Epithelial cell of proximal tubule (primary cell): ENCODE results near the gene VAC14. TPM values are rescaled to one million over a fixed set of nuclear protein-coding genes. Genes with fewer than 3 reads are reported as not detected.

Experiments used
- DNase-seq: peaks from one replicate; pipeline ENCODE4 v3.0.0-alpha.2; 2011; ENCODE audit warnings: low read depth
- H3K4me3 ChIP-seq: 2 replicates; pipeline ENCODE4 v1.5.1; 2011; ENCODE audit warnings: low read depth, mild to moderate bottlenecking, low read length
- total RNA-seq: library from RNA; depleted of rRNA; stranded (reverse); fragments of >200 nt; gene quantifications from 2 replicates; pipeline ENCODE4 v1.2.3, GENCODE V29; 2015
- TF ChIP-seq, protein P1 (sequence below): conservative IDR thresholded peaks from 2 replicates; pipeline ENCODE4 v1.5.1; 2012; ENCODE audit warnings: low read depth, mild to moderate bottlenecking, low read length

Gene VAC14
- total RNA-seq, 1 donor from 2014 or later: 32.5 TPM

- TF ChIP-seq, protein P1, sequence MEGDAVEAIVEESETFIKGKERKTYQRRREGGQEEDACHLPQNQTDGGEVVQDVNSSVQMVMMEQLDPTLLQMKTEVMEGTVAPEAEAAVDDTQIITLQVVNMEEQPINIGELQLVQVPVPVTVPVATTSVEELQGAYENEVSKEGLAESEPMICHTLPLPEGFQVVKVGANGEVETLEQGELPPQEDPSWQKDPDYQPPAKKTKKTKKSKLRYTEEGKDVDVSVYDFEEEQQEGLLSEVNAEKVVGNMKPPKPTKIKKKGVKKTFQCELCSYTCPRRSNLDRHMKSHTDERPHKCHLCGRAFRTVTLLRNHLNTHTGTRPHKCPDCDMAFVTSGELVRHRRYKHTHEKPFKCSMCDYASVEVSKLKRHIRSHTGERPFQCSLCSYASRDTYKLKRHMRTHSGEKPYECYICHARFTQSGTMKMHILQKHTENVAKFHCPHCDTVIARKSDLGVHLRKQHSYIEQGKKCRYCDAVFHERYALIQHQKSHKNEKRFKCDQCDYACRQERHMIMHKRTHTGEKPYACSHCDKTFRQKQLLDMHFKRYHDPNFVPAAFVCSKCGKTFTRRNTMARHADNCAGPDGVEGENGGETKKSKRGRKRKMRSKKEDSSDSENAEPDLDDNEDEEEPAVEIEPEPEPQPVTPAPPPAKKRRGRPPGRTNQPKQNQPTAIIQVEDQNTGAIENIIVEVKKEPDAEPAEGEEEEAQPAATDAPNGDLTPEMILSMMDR: no peak
- DNase-seq: no peak
- H3K4me3 ChIP-seq: no peak overlapping the region
Observed at GRCh38 chr16:70775399-70775798, 25.6 kb downstream of the VAC14 start.

- H3K4me3 ChIP-seq: no peak overlapping the region
- TF ChIP-seq, protein P1: no peak
- peak; percentile 82 for DNase-seq
Observed at GRCh38 chr16:70774261-70774660, 26.7 kb downstream of the VAC14 start.

DNA sequence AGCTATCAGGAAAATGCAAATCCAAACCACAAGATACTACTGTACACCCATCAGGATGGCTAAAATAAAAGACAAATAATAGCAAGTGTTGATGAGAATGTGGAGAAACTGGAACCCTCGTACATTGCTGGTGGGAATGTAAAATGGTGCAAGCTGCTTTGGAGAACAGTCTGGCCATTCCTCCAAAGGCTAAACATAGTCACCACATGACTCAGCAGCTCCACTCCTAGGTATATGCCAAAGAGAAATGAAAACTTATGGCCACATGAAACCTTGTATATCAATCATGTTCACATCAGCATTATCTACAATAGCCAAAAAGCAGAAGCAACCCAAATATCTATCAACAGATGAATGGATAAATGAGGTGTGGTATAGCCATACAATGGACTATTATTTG is 28.5 kb downstream of the VAC14 start:
- TF ChIP-seq, protein P1: no peak
- DNase-seq: no peak
- H3K4me3 ChIP-seq: no peak overlapping the region

GRCh38 chr16:70770626-70771552 is 30.1 kb downstream of the VAC14 start:
- H3K4me3 ChIP-seq: no peak overlapping the region
- no peak for DNase-seq

DNA sequence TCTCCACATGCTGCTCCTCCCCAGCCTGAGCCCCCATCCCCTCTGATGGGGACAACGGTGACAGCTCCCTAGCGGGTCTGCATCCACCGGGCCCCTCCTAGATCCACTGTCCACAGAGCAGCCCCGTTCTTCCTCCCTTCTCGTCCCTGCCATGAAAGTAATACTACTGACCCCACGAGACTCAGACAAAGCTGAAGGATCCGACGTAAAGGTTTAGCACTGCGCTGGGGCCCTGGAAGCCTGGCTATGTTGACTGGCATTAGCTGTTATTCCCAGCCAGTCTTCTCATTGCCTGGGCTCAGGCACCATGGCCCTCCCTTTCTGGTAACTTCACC is 30.7 kb downstream of the VAC14 start:
- DNase-seq: no peak
- no peak overlapping the region for H3K4me3 ChIP-seq
- TF ChIP-seq, protein P1: no peak

More at GRCh38 chr16:70770626-70771552, 30.1 kb downstream of the VAC14 start:
- TF ChIP-seq, protein P1: peak; percentile 95

DNA sequence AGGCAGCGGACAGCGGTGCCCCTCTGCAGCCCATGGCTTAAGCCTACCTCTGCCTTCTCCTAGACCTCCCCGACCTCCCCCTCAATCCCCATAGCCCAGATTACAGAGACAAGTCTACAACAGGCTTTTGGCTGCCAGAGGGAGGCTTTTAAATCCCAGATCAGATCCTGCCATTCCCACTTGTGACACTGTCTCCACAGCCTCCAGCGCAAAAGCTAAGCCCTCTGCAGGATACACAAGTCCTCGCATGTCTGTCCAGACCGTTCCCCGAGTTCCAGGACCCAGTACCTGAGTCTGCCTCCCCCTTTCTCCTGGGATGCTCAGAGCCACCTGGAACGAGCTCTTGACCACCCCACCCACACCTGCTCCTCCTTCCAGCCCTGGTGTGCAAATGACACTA is 31.2 kb downstream of the VAC14 start:
- TF ChIP-seq, protein P1: no peak

DNA sequence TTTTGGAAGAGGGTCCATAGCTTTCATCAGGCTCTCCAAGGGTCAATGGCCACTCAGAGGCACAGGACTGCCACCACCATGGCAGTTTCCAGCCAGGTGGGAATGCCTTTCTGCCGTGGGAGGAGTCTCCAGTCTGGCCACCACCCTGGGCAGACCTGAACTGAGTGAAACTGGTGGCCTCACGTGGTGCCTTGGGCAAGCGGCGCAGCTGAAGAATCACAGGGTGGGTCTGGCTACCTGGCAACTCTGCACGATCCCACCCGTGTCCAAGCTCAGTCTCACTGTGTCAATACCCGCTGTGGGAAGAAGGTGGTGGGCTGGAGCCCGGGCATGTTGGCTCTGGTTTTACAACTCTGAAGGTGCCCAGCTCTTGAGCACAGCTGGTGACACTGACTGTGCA is 31.8 kb downstream of the VAC14 start:
- TF ChIP-seq, protein P1: no peak
- DNase-seq: no peak
- H3K4me3 ChIP-seq: no peak overlapping the region

More for the DNA sequence above, 31.2 kb downstream of the VAC14 start:
- H3K4me3 ChIP-seq: no peak overlapping the region
- DNase-seq: no peak
